HEK293 (cell line): ENCODE measurements around the gene SPAG8.

Experiments
- CTCF ChIA-PET: fragments of 350-600 bp; formaldehyde crosslinking; extraction: SDS; loops from one replicate; lab custom pipeline; 2021; ENCODE audit warnings: antibody characterized with exemption; lab: Yijun Ruan, JAX
- POLR2A ChIA-PET: fragments of 300-600 bp; formaldehyde crosslinking; extraction: SDS; loops from one replicate; lab custom pipeline; 2020; ENCODE audit warnings: antibody characterized with exemption, inconsistent platforms; lab: Yijun Ruan, JAX
- H3K27ac ChIP-seq: fragments of 200-500 bp; sonication (Bioruptor generic); 2 replicates; pipeline ENCODE4 v1.5.1; 2014; ENCODE audit warnings: low read depth, low read length, control low read depth, inconsistent platforms; ENCODE audit errors: extremely low read depth
- H3K36me3 ChIP-seq, 2 experiments: fragments of 200-500 bp in 1 of 2; sonication (Bioruptor generic) in 1 of 2; 1 replicate in 1 of 2; 2 replicates in 1 of 2; pipeline ENCODE4 v1.5.1; 2014 to 2017; ENCODE audit warnings: inconsistent platforms in 2 of 2, low read length in 2 of 2; ENCODE audit not compliant: control insufficient read depth in 2 of 2, insufficient read depth in 1 of 2
- H3K4me1 ChIP-seq: fragments of 200-500 bp; sonication (Bioruptor generic); 2 replicates; pipeline ENCODE4 v1.5.1; 2014; ENCODE audit warnings: mild to moderate bottlenecking, low read length, inconsistent platforms; ENCODE audit not compliant: control insufficient read depth, insufficient read depth
- H3K4me3 ChIP-seq: 2 replicates; pipeline ENCODE4 v1.5.1; 2011; ENCODE audit warnings: low read depth, mild to moderate bottlenecking, control low read depth, low read length, moderate library complexity
- H3K9me3 ChIP-seq: fragments of 200-500 bp; sonication (Bioruptor generic); 2 replicates; pipeline ENCODE4 v1.5.1; 2014; ENCODE audit warnings: low read depth, low read length, inconsistent platforms; ENCODE audit not compliant: control insufficient read depth, insufficient read depth
- EGR2 ChIP-seq: fragments of 450-650 bp; formaldehyde crosslinking; IDR thresholded peaks from 2 replicates; pipeline ENCODE4 v1.5.1; 2016; ENCODE audit warnings: low read depth, missing biosample characterization, missing genetic modification characterization
- INSM2 ChIP-seq: fragments of 450-650 bp; formaldehyde crosslinking; IDR thresholded peaks from 2 replicates; pipeline ENCODE4 v1.5.1; 2016; ENCODE audit warnings: missing biosample characterization, missing genetic modification characterization
- PATZ1 ChIP-seq: fragments of 450-650 bp; formaldehyde crosslinking; IDR thresholded peaks from 2 replicates; pipeline ENCODE4 v1.5.1; 2016; ENCODE audit warnings: missing biosample characterization, missing genetic modification characterization
- PBX3 ChIP-seq: sonication (generic); formaldehyde crosslinking; IDR thresholded peaks from 2 replicates; pipeline ENCODE4 v1.8.1; 2022; ENCODE audit warnings: mild to moderate bottlenecking, moderate library complexity, missing genetic modification reagents
- PRDM1 ChIP-seq: fragments of 450-650 bp; formaldehyde crosslinking; IDR thresholded peaks from 2 replicates; pipeline ENCODE4; 2016; ENCODE audit warnings: missing biosample characterization, missing genetic modification characterization
- SCRT1 ChIP-seq: fragments of 450-650 bp; formaldehyde crosslinking; IDR thresholded peaks from 2 replicates; pipeline ENCODE4 v1.5.1; 2016; ENCODE audit warnings: missing biosample characterization, missing genetic modification characterization, borderline replicate concordance
- SETDB1 ChIP-seq: IDR thresholded peaks from one replicate; pipeline ENCODE4 v1.6.1; 2017; ENCODE audit warnings: mild to moderate bottlenecking, low read length, moderate library complexity, mixed read lengths; ENCODE audit not compliant: insufficient read length
- TSHZ1 ChIP-seq: fragments of 450-650 bp; formaldehyde crosslinking; IDR thresholded peaks from 2 replicates; pipeline ENCODE4 v1.5.1; 2016; ENCODE audit warnings: missing biosample characterization, missing genetic modification characterization, borderline replicate concordance
- YY1 ChIP-seq: fragments of 450-650 bp; formaldehyde crosslinking; IDR thresholded peaks from 2 replicates; pipeline ENCODE4 v1.5.1; 2018; ENCODE audit warnings: missing biosample characterization, missing genetic modification characterization
- ZBTB48 ChIP-seq: fragments of 450-650 bp; formaldehyde crosslinking; IDR thresholded peaks from 2 replicates; pipeline ENCODE4 v1.5.1; 2016; ENCODE audit warnings: missing biosample characterization, missing genetic modification characterization
- ZNF2 ChIP-seq: fragments of 450-650 bp; formaldehyde crosslinking; IDR thresholded peaks from 2 replicates; pipeline ENCODE4 v1.5.1; 2016; ENCODE audit warnings: missing biosample characterization, missing genetic modification characterization
- ZNF214 ChIP-seq: fragments of 450-650 bp; formaldehyde crosslinking; IDR thresholded peaks from 2 replicates; pipeline ENCODE4 v1.5.1; 2017; ENCODE audit warnings: missing biosample characterization, mild to moderate bottlenecking, missing genetic modification characterization, borderline replicate concordance
- ZNF24 ChIP-seq: fragments of 450-650 bp; formaldehyde crosslinking; IDR thresholded peaks from 2 replicates; pipeline ENCODE4 v1.5.1; 2016; ENCODE audit warnings: missing biosample characterization, missing genetic modification characterization
- ZNF350 ChIP-seq: fragments of 450-650 bp; formaldehyde crosslinking; IDR thresholded peaks from 2 replicates; pipeline ENCODE4 v1.5.0; 2017; ENCODE audit warnings: missing biosample characterization, mild to moderate bottlenecking, missing genetic modification characterization
- ZNF354C ChIP-seq: fragments of 450-650 bp; formaldehyde crosslinking; IDR thresholded peaks from 2 replicates; pipeline ENCODE4 v1.5.1; 2016; ENCODE audit warnings: missing biosample characterization, missing genetic modification characterization, low read depth, borderline replicate concordance
- ZNF416 ChIP-seq: fragments of 450-650 bp; formaldehyde crosslinking; IDR thresholded peaks from 2 replicates; pipeline ENCODE4 v1.5.1; 2016; ENCODE audit warnings: missing biosample characterization, missing genetic modification characterization
- ZNF513 ChIP-seq: fragments of 450-650 bp; IDR thresholded peaks from 2 replicates; pipeline ENCODE4 v1.5.1; 2018; ENCODE audit warnings: missing biosample characterization, missing genetic modification characterization
- ZNF548 ChIP-seq: fragments of 450-650 bp; formaldehyde crosslinking; IDR thresholded peaks from 2 replicates; pipeline ENCODE4 v1.5.1; 2016; ENCODE audit warnings: missing biosample characterization, missing genetic modification characterization
- ZNF549 ChIP-seq: fragments of 450-650 bp; IDR thresholded peaks from 2 replicates; pipeline ENCODE4 v1.5.1; 2018; ENCODE audit warnings: missing biosample characterization, missing genetic modification characterization, mild to moderate bottlenecking, inconsistent platforms, moderate library complexity
- ZNF596 ChIP-seq: fragments of 450-650 bp; IDR thresholded peaks from 2 replicates; pipeline ENCODE4 v1.5.0; 2018; ENCODE audit warnings: missing biosample characterization, mild to moderate bottlenecking, missing genetic modification characterization, moderate library complexity
- ZNF621 ChIP-seq: fragments of 450-650 bp; formaldehyde crosslinking; IDR thresholded peaks from 2 replicates; pipeline ENCODE4 v1.5.1; 2017; ENCODE audit warnings: missing biosample characterization, missing genetic modification characterization
- ZNF626 ChIP-seq: fragments of 450-650 bp; sonication (Bioruptor Pico); formaldehyde crosslinking; IDR thresholded peaks from 2 replicates; pipeline ENCODE4 v1.5.1; 2018; ENCODE audit warnings: missing biosample characterization, missing genetic modification characterization, inconsistent platforms
- ZNF629 ChIP-seq: fragments of 450-650 bp; formaldehyde crosslinking; IDR thresholded peaks from 2 replicates; pipeline ENCODE4 v1.5.1; 2017; ENCODE audit warnings: missing biosample characterization, missing genetic modification characterization
- ZNF664 ChIP-seq: fragments of 450-650 bp; formaldehyde crosslinking; IDR thresholded peaks from 2 replicates; pipeline ENCODE4 v1.5.1; 2016; ENCODE audit warnings: missing biosample characterization, missing genetic modification characterization
- ZNF776 ChIP-seq: fragments of 450-650 bp; formaldehyde crosslinking; IDR thresholded peaks from 2 replicates; pipeline ENCODE4 v1.5.0; 2017; ENCODE audit warnings: missing biosample characterization, missing genetic modification characterization, borderline replicate concordance
- ZNF777 ChIP-seq: fragments of 450-650 bp; formaldehyde crosslinking; IDR thresholded peaks from 2 replicates; pipeline ENCODE4 v1.5.1; 2017; ENCODE audit warnings: missing biosample characterization, missing genetic modification characterization, borderline replicate concordance
- ZXDB ChIP-seq: fragments of 450-650 bp; formaldehyde crosslinking; IDR thresholded peaks from 2 replicates; pipeline ENCODE4 v1.5.1; 2016; ENCODE audit warnings: missing biosample characterization, missing genetic modification characterization

Gene SPAG8

GRCh38 chr9:35841645-35841900, 29.5 kb upstream of the SPAG8 start:
- H3K36me3 ChIP-seq, result peaks cover 0 to 13% of the 10 kb centered on the region in 2 experiments; a peak in 1 of 3 replicates
- H3K4me1 ChIP-seq, result no peaks in the 10 kb centered on the region
- TF ChIP-seq SCRT1 (no peak), ZNF214 (tag by site-specific recombination) (no peak), ZNF513 (no peak), ZNF549 (tag by site-specific recombination) (no peak), ZNF626 (no peak), ZBTB48 (tag by site-specific recombination) (no peak), ZNF416 (tag by site-specific recombination) (no peak), ZNF664 (tag by site-specific recombination) (no peak), ZNF596 (no peak), ZNF777 (tag by site-specific recombination) (no peak), ZNF548 (tag by site-specific recombination) (no peak), ZXDB (no peak), TSHZ1 (tag by site-specific recombination) (no peak), ZNF629 (tag by site-specific recombination) (no peak), ZNF2 (no peak), ZNF776 (no peak), PRDM1 (tag by site-specific recombination) (no peak), SETDB1 (no peak), ZNF350 (tag by site-specific recombination) (no peak), EGR2 (tag by site-specific recombination) (no peak)
- POLR2A ChIA-PET, result no interaction called here
- CTCF ChIA-PET, result interaction anchor here (0.6 to 1.6 kb wide), 3 partner anchors 19 to 105 kb away, joined by 3 to 5 read pairs (median 5); no protein-coding TSS in a partner anchor
- no peaks in the 10 kb centered on the region for H3K9me3 ChIP-seq
- no peak overlapping the region for H3K4me3 ChIP-seq
- H3K27ac ChIP-seq, result no peak overlapping the region

GRCh38 chr9:35840881-35841644, 29.0 kb upstream of the SPAG8 start:
- POLR2A ChIA-PET, result no interaction called here
- TF ChIP-seq ZBTB48 (tag by site-specific recombination) (no peak), ZNF621 (tag by site-specific recombination) (no peak), YY1 (tag by site-specific recombination) (no peak), ZNF24 (tag by site-specific recombination) (no peak), PATZ1 (tag by site-specific recombination) (no peak), INSM2 (no peak), PBX3 (no peak), ZNF354C (no peak)

More at GRCh38 chr9:35840881-35841644, 29.0 kb upstream of the SPAG8 start:
- no peaks in the 10 kb centered on the region for H3K9me3 ChIP-seq
- CTCF ChIA-PET, result interaction anchor here (0.6 to 2.2 kb wide), 5 partner anchors 15 to 105 kb away, joined by 4 to 11 read pairs (median 5); no protein-coding TSS in a partner anchor
- no peaks in the 10 kb centered on the region for H3K4me1 ChIP-seq
- H3K4me3 ChIP-seq, result no peak overlapping the region
- peaks cover 0 to 11% of the 10 kb centered on the region in 2 experiments; a peak in 1 of 3 replicates for H3K36me3 ChIP-seq
- no peak overlapping the region for H3K27ac ChIP-seq
